H1 (cell line): ENCODE data around the gene P4HB. TPM values are rescaled to one million over a fixed set of nuclear protein-coding genes. Genes with fewer than 3 reads are reported as not detected.

Experiments used
- CTCF ChIA-PET: fragments of 300-600 bp; sonication (Branson Sonifier 250); formaldehyde crosslinking; loops from one replicate; lab custom pipeline; 2021; ENCODE audit not compliant: partially characterized antibody; lab: Charles Lee
- POLR2A ChIA-PET: fragments of 300-600 bp; sonication (Branson Sonifier 250); formaldehyde crosslinking; loops from one replicate; lab custom pipeline; 2021; ENCODE audit warnings: inconsistent platforms; ENCODE audit not compliant: partially characterized antibody; lab: Charles Lee
- DNase-seq, 2 experiments: peaks; one replicate each; pipeline versions ENCODE4 v3.0.0 to v3.0.0-alpha.2; 2010 to 2022; ENCODE audit warnings: low spot score in 2 of 2, low read depth in 1 of 2, mixed read lengths in 1 of 2
- FAIRE-seq: peaks from 2 replicates; lab custom pipeline; 2011; peaks lifted over from hg19 to GRCh38; lab: Jason Lieb, UNC
- H2AFZ ChIP-seq: 2 replicates; pipeline ENCODE4 v1.8.1; 2012; ENCODE audit warnings: low read length, inconsistent platforms
- H2AK5ac ChIP-seq: 2 replicates; pipeline ENCODE4 v1.6.1; 2013; ENCODE audit warnings: low read depth, low read length
- H2BK120ac ChIP-seq: replicated peaks from 2 replicates; pipeline ENCODE3; 2013; ENCODE audit warnings: low read depth, low read length, inconsistent platforms
- H2BK12ac ChIP-seq: 2 replicates; pipeline ENCODE4 v1.6.1; 2013; ENCODE audit warnings: low read depth, low read length
- H2BK15ac ChIP-seq: 2 replicates; pipeline ENCODE4 v1.6.1; 2013; ENCODE audit warnings: low read length
- H2BK20ac ChIP-seq: 2 replicates; pipeline ENCODE4 v1.6.1; 2013; ENCODE audit warnings: low read length
- H2BK5ac ChIP-seq: 2 replicates; pipeline ENCODE4 v1.6.1; 2013; ENCODE audit warnings: low read depth, low read length
- H3K14ac ChIP-seq: 2 replicates; pipeline ENCODE4 v1.6.1; 2013; ENCODE audit warnings: inconsistent platforms; ENCODE audit not compliant: insufficient read length
- H3K18ac ChIP-seq: 2 replicates; pipeline ENCODE4 v1.6.1; 2013; ENCODE audit warnings: low read length; ENCODE audit errors: extremely low read depth
- H3K23ac ChIP-seq: 2 replicates; pipeline ENCODE4 v1.6.1; 2013; ENCODE audit warnings: inconsistent platforms; ENCODE audit not compliant: insufficient read length
- H3K23me2 ChIP-seq: 2 replicates; pipeline ENCODE4 v1.6.1; 2013; ENCODE audit warnings: low read depth, low read length
- H3K27ac ChIP-seq: 2 replicates; pipeline ENCODE4 v1.6.1; 2011; ENCODE audit warnings: low read depth, low read length, inconsistent platforms
- H3K27me3 ChIP-seq, 4 experiments: replicated peaks in 1 of 4; 1 replicate in 1 of 4; 2 replicates in 3 of 4; pipeline versions ENCODE4 v1.6.1 to v1.8.1; 2011 to 2013; ENCODE audit warnings: low read length in 3 of 4, mild to moderate bottlenecking in 3 of 4, inconsistent platforms in 2 of 4, mixed read lengths in 2 of 4, moderate library complexity in 1 of 4; ENCODE audit not compliant: control insufficient read depth in 3 of 4, insufficient read depth in 3 of 4; ENCODE audit errors: extremely low read depth in 1 of 4
- H3K36me3 ChIP-seq, 4 experiments: 2 replicates each; pipeline versions ENCODE4 v1.6.1 to v1.8.1; 2011 to 2013; ENCODE audit warnings: mild to moderate bottlenecking in 4 of 4, low read length in 3 of 4, moderate library complexity in 2 of 4, control low read depth in 1 of 4, inconsistent platforms in 1 of 4; ENCODE audit not compliant: insufficient read depth in 4 of 4, control insufficient read depth in 2 of 4
- H3K4ac ChIP-seq: replicated peaks from 2 replicates; pipeline ENCODE3; 2013; ENCODE audit warnings: low read length, low read depth, mixed read lengths, inconsistent platforms; ENCODE audit not compliant: insufficient read length
- H3K4me1 ChIP-seq, 4 experiments: replicated peaks in 1 of 4; 1 replicate in 1 of 4; 2 replicates in 3 of 4; pipeline versions ENCODE4 v1.6.1 to v1.8.1; 2011 to 2013; ENCODE audit warnings: low read length in 3 of 4, inconsistent platforms in 2 of 4, mixed read lengths in 1 of 4; ENCODE audit not compliant: insufficient read depth in 4 of 4, control insufficient read depth in 3 of 4
- H3K4me2 ChIP-seq, 2 experiments: 2 replicates each; pipeline versions ENCODE4 v1.6.1 to v1.8.1; 2011 to 2013; ENCODE audit warnings: low read depth in 2 of 2, low read length in 2 of 2, control low read depth in 1 of 2, inconsistent platforms in 1 of 2, mild to moderate bottlenecking in 1 of 2; ENCODE audit not compliant: insufficient read depth in 1 of 2
- H3K4me3 ChIP-seq, 4 experiments: fragments of 200-600, 300-600 bp in 1 of 4; sonication (generic), shearing (Covaris generic), sonication (Bioruptor Twin) in 1 of 4; 2 replicates each; pipeline versions ENCODE4 v1.5.1 to v1.8.1; 2011 to 2016; ENCODE audit warnings: low read length in 4 of 4, low read depth in 3 of 4, control low read depth in 2 of 4, inconsistent platforms in 2 of 4, mild to moderate bottlenecking in 2 of 4, mixed read lengths in 1 of 4, moderate library complexity in 1 of 4; ENCODE audit not compliant: insufficient read depth in 2 of 4; ENCODE audit errors: extremely low read depth in 1 of 4
- H3K56ac ChIP-seq: replicated peaks from 2 replicates; pipeline ENCODE3; 2013; ENCODE audit warnings: low read depth, mild to moderate bottlenecking, mixed read lengths, low read length, inconsistent platforms; ENCODE audit not compliant: insufficient read length
- H3K79me1 ChIP-seq: 2 replicates; pipeline ENCODE4 v1.6.1; 2013; ENCODE audit warnings: low read depth, low read length, control low read depth
- H3K79me2 ChIP-seq, 2 experiments: 2 replicates each; pipeline versions ENCODE4 v1.6.1 to v1.8.1; 2012 to 2013; ENCODE audit warnings: low read length in 2 of 2, mild to moderate bottlenecking in 2 of 2, inconsistent platforms in 1 of 2; ENCODE audit not compliant: insufficient read depth in 2 of 2, control insufficient read depth in 1 of 2
- H3K9ac ChIP-seq, 4 experiments: replicated peaks in 1 of 4; 1 replicate in 1 of 4; 2 replicates in 3 of 4; pipeline versions ENCODE4 v1.6.1 to v1.8.1; 2011 to 2013; ENCODE audit warnings: low read depth in 3 of 4, low read length in 3 of 4, control low read depth in 2 of 4, mild to moderate bottlenecking in 2 of 4, moderate library complexity in 2 of 4, inconsistent platforms in 1 of 4; ENCODE audit errors: extremely low read depth in 1 of 4
- H3K9me3 ChIP-seq, 2 experiments: 2 replicates each; pipeline versions ENCODE4 v1.6.1 to v1.8.1; 2012 to 2013; ENCODE audit warnings: mild to moderate bottlenecking in 2 of 2, moderate library complexity in 2 of 2, control low read depth in 1 of 2, inconsistent platforms in 1 of 2, low read depth in 1 of 2, low read length in 1 of 2, mixed read lengths in 1 of 2; ENCODE audit not compliant: insufficient read depth in 2 of 2
- H4K20me1 ChIP-seq, 2 experiments: replicated peaks in 1 of 2; 2 replicates each; pipeline versions ENCODE3 to v1.8.1; 2011 to 2013; ENCODE audit warnings: inconsistent platforms in 2 of 2, low read length in 2 of 2, mild to moderate bottlenecking in 1 of 2; ENCODE audit not compliant: insufficient read depth in 2 of 2, control insufficient read depth in 1 of 2
- H4K5ac ChIP-seq: 2 replicates; pipeline ENCODE4 v1.6.1; 2013; ENCODE audit warnings: low read length, low read depth, mixed read lengths, inconsistent platforms; ENCODE audit not compliant: insufficient read length
- H4K8ac ChIP-seq: 2 replicates; pipeline ENCODE4 v1.8.0; 2013; ENCODE audit warnings: mild to moderate bottlenecking, moderate library complexity, low read length, inconsistent platforms; ENCODE audit not compliant: insufficient read depth; ENCODE audit errors: extremely low read depth
- H4K91ac ChIP-seq: replicated peaks from 2 replicates; pipeline ENCODE3; 2013; ENCODE audit warnings: low read length, mixed read lengths, inconsistent platforms; ENCODE audit not compliant: insufficient read length
- CBX5 ChIP-seq: fragments of 300-800, 300-1000 bp; sonication (generic); IDR thresholded peaks from 2 replicates; pipeline ENCODE4 v1.7.1; 2016; ENCODE audit warnings: antibody characterized with exemption, low read length, low read depth
- SIX5 ChIP-seq: IDR thresholded peaks from 2 replicates; pipeline ENCODE4 v1.6.1; 2011; ENCODE audit warnings: mild to moderate bottlenecking, low read depth, low read length
- TAF1 ChIP-seq: IDR thresholded peaks from 2 replicates; pipeline ENCODE4 v1.6.1; 2011; ENCODE audit warnings: mild to moderate bottlenecking, low read depth, low read length
- WGBS, 2 experiments: shearing (Covaris generic) in 1 of 2; methylation state at CpG; one replicate each; pipeline versions ENCODE4 v1.1.6 to v1.1.7; 2013 to 2015; ENCODE audit warnings: low lambda C conversion rate in 2 of 2, mixed read lengths in 2 of 2, inconsistent platforms in 1 of 2, low coverage in 1 of 2, missing lambda C conversion rate in 1 of 2; ENCODE audit not compliant: insufficient replicate concordance in 2 of 2, insufficient coverage in 1 of 2, insufficient read length in 1 of 2; ENCODE audit errors: extremely low coverage in 1 of 2, missing lambda C conversion rate in 1 of 2; 5-methylcytosine and 5-hydroxymethylcytosine counted together
- polyA plus RNA-seq, 7 experiments: library from polyadenylated mRNA; depleted of rRNA in 3 of 7; stranded (reverse) in 5 of 7; unstranded in 2 of 7; fragments of >200 nt in 5 of 7; fragments of 200-250 nt in 2 of 7; gene quantifications; 1 replicate in 5 of 7; 2 replicates in 1 of 7; 4 replicates in 1 of 7; pipeline versions ENCODE4 v1.2.1 to v1.2.3, GENCODE V29; 2011 to 2013; ENCODE audit warnings: missing spikeins in 2 of 7, mixed read lengths in 2 of 7
- total RNA-seq: library from RNA; stranded (reverse); fragmentation: NEBNext Ultra II Directional; extraction: Animal tissue kit (Norgen Biotek cat#: 25700); gene quantifications from 2 replicates; pipeline ENCODE4 v1.2.1, GENCODE V29; 2021

Gene P4HB
- total and polyA plus RNA-seq, 2 of the 8 experiments (the other 6 are each of a cell fraction or from before 2014, with no cell fraction given) = 41.4 to 379 TPM

- Histone ChIP-seq H3K23me2 (no peaks in the 10 kb centered on the region), H3K79me1 (0 out of 2 replicates have a peak, but pooled peaks cover 2% of the 10 kb centered on the region), H2BK20ac (no peak overlapping the region), H3K23ac (no peak overlapping the region), H3K4ac (no peak overlapping the region), H2AFZ (no peak overlapping the region), H4K8ac (0 out of 2 replicates have a peak overlapping the region, but pooled peaks have one; percentile 57), H2AK5ac (no peak overlapping the region), H3K36me3 (no peaks in the 10 kb centered on the region), H2BK5ac (no peak overlapping the region), H3K9ac (no peak overlapping the region), H3K14ac (no peak overlapping the region), H3K79me2 (no peaks in the 10 kb centered on the region), H3K18ac (no peak overlapping the region), H4K91ac (no peak overlapping the region), H3K27me3 (no peaks in the 10 kb centered on the region), H2BK15ac (0 out of 2 replicates have a peak overlapping the region, but pooled peaks have one; percentile 23), H3K27ac (no peak overlapping the region; the same call in 1 of the 2 replicates), H3K9me3 (no peaks in the 10 kb centered on the region), H4K20me1 (peaks cover 3% of the 10 kb centered on the region in 2 experiments), H2BK120ac (no peak overlapping the region), H3K4me1 (peaks cover 0 to 7% (median 3%) of the 10 kb centered on the region in 4 experiments; a peak in 4 of 7 replicates), H2BK12ac (0 out of 2 replicates have a peak overlapping the region, but pooled peaks have one; percentile 12), H3K56ac (no peak overlapping the region), H3K4me3 (0 out of 8 replicates have a peak overlapping the region, but pooled peaks of 1 of the 4 experiments have one; percentile 19), H3K4me2 (peak overlapping the region in 1 of 2 experiments; percentile 42; a peak in 1 of 4 replicates), H4K5ac (no peak overlapping the region)
- no peak for TF ChIP-seq CBX5
- TF ChIP-seq SIX5 = no peak
- no peak for TF ChIP-seq TAF1
- CTCF ChIA-PET = interaction anchor here (0.6 to 2.5 kb wide), 8 partner anchors 9 to 115 kb away, joined by 3 to 10 read pairs (median 4); no protein-coding TSS in a partner anchor
- FAIRE-seq (no peak), DNase-seq (no peak)
- 75% methylated on average over 1 of the region's 13 CpGs; no CpG with 5 or more reads in 1 of the 2 experiments for WGBS, 2 experiments
- POLR2A ChIA-PET = interaction anchor here (0.6 to 2.3 kb wide), 12 partner anchors 9 to 279 kb away, joined by 3 to 8 read pairs (median 4); partner anchors contain the start of gene MCRIP1
Observed at GRCh38 chr17:81819708-81820107, 40.6 kb downstream of the P4HB start.
